Fibroblast of upper back skin (primary cell): Measurements from ENCODE around the gene PRAC1.
A peak's percentile ranks its signal among the peaks of the same experiment; 100 is the strongest.
"Not testable (repeated sequence)": the region's sequence is repeated elsewhere in the genome, so short reads cannot be mapped to it uniquely, and the experiment has no call there.

Source experiments
- DNase-seq: peaks from one replicate; pipeline ENCODE4 v3.0.0-alpha.2; 2013

PRAC1 gene

DNA sequence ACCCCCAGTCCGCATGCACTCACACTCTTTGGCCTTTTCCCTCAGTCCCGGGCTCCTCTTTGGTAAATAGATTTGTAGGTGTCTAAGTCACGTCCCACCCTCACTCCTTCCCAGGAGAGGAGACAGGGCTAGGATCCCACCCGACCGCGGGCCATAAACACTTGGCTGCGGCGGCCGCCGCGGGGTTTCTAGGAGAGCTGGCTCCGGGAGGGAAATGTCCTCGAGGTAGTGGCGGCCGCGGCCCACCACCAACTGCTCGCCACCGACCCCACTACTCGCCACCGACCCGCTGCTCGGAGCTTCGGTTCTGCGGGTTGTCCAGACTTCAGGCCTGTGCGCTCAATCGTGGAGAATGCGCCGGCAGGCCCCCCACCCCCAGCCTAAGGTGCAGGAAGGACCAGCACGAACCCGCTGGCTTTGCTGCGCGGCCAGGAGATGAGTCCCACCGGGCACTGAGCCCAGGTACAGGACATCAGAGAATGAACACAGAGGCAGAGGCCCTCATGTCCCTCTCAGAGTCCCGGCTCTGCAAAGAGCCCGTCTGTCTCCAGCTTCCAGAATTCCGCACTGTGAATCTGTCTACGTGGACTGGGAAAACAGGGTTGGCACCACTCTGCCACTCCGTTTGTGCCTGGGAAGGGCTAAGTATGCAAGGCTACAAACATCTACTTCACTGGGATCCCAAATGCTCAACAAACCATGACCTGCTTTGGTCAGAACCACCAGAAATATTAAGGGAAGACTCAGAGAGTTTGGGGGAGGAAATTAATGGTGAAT is 3.2 kb upstream of the PRAC1 start:
- no peak for DNase-seq

DNA sequence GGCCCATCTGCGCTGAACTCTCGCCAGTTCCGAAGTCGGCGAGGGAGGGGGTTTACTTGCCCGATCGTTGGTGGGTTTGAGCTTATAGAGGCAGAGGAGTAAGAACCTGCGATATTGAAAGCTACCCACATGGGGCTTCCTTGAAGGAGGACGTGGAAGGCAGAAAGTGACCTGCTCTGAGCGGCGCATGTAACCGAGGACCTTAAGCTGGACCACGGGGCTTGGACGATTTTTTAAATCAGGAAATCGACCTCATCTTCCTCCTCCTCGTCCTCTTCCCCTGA is 2.6 kb upstream of the PRAC1 start:
- no peak for DNase-seq

DNA sequence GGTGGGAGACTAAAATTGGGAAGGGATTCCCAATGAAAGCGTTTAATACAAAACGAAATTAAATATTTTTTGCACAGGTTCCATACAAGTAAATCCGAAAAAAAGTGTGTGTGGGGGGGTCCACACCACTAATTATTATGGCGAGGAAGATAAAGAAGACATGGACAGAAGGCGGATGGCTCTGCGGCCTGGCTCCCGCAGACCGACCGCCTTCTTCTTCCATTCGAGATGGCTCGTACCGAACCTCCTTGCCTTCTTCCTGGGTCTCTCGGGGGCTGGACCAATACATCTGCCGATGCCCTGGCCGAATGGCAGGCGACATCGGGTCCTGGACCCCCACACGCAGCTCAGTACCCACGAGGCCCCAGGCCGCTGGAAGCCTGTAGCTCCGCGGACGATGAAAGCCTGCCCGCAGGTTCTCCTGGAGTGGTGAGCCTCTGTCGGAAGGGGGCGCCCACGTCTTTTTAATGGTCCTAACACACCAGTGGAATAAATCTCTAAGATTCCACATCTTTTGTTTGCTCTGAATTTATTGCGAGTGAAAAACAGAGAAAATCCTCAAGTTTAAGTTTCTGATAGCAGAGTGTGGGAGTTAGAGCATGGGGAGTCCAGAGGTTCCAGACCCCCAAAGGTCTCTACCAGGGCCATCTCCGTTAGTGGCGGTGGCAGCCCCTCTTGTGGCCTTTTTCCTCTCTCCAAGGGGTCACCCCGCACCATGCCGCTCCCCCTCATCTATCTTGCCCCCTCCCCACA is 2.1 kb upstream of the PRAC1 start:
- DNase-seq = peak; percentile 74

DNA sequence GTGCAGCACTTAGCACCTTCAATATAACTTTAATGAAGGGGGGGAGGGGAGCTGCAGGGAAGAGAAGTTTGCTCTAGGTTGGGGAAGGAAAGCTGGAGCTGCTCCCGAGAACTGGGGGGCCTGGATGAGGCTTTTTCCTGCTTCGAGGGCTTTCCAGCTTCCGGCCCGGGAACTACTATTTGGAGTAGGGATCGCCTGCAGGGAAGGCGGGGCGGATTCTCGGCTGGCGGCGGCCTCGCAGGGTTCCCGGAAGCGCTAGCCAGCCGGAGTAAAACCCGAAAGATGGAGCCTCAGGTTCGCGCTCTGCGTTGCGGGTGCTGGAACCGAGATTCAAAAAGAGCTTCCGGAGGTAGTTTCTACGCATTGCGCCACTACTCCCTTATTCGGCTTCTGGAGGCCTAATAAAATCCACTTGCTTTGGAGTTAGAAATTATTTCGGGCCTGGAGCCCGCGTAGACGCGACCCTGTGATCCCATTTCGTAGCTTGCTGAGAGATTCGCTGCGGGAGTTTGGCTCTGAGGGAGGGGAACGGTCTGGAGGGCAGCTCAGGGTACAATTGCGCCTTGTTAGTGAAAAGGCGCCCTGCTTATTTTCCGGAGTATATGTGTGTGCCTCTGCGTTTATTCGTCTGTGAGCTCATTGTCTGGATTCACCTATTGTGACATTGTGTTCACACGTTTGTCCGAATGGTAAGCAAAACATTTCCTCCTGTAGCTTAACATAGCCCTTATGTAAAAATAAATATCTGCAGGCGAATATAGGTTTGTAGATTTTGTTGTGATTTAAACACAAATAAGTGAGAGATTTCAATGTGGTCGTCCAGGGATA is 1.3 kb upstream of the PRAC1 start:
- DNase-seq = no peak

DNA sequence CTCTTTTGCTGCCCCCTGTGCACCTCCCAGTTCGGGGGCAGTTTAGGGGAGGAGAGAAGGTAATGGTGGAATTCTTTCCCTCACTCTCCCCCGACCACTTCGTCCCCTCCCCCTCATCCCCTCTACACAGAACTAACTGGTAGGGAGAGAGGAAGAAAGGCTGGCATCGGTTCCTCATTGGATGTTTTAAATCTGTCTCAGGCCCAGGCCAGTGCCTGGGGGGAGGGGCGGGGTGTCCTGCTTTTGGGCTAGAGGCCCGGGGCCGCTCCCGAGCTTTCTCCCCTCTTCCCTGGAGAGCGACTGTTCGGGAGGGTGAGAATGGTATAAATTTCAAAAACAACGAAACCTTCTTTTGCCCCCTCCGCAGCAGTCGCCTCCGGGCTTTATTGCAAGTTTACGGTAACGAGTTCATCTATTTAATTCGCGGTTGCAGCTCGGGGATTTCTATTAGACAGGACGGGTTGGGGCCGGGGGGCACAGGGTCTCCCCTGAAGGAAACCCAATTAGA is 651 bp upstream of the PRAC1 start, which contains the start of gene PRAC2:
TSS of gene PRAC2 (plus strand) at position 271 of the 508 bp plus-strand sequence. CDS start 1,226 bp downstream, outside the sequence.
- DNase-seq = no peak

DNA sequence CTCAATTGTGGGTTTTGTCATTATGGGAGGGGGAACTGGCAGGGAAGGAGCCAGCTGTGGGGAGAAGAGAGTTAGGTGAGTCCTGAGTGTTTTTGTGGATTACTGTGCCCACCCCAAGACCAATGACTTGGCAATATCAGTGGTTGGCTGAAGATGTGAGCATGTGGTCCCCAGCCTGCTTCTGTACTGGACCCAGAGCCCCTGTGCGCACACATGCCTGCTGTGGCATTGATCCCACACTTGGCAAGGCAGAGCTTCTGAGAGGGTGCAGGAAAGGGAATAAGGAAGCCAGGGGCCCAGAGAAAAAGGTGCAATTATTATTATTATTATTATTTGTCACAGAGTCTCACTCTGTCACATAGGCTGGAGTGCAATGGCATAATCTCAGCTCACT is 1.3 kb downstream of the PRAC1 start:
- DNase-seq = no peak

DNA sequence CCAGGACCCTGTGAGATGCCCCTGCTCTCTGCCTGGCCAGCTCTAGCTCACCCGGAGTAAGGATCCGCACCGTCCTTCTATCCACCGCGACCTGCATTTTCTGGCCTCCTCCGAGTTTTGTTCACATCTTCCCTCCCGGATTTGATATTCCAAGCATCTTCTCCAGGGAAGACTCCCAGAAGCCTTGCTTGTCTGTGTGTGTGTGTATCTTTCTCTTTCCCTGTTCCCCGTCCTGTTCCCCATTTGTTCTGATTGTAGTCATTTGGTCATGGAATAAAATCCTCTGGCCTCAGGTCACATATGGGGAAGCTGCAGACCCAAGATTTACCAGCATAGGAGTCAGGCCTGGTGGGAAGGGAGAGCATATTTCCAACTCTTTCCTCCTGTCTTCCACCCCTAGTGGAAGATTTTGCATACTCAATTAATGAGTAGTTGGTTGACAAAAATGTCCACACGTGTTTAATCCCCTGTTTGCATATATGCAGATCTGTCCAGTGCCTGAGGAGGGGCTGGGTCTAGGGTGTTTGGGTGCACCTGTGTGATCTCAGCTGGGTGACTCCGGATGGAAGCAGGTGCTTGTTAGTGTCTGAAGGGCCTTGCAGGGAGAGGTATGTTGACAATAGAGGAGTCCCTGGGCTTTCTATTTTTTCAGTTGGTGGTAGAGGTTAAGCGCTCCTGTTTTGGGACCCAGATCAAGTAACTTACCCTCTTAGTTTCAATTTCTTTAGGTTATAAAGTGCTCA is 1.9 kb downstream of the PRAC1 start:
- no peak for DNase-seq

DNA sequence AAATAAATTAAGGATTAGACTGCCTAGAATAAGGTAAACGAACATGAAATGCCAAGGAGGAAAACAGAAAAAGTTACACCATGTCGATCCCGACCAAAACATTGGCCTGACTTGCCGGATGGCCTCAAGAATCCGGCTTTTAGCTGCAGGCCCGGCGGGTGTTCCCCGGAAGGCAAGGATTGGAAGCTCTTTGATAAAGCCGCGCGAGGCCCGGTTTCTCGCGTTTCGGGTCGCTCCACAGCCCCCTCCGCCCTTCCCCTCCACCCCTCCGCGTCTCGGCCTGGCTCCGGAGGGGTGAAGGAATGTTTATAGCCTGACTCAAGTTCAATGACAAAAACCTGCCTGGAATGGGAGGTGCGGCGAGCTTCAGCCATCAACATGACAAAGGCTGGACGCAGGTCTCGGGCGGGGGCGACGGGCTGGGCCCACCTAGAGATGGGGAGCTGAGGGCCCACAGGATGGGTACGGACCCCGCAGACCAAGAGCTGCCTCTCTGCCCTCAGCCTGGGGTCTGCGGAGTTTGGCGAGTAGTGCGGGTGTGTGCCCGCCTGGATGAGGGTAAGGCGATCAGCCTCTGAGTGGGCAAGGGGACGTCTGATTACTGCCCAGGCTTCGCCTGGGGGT is 2.6 kb downstream of the PRAC1 start:
- DNase-seq = no peak

DNA sequence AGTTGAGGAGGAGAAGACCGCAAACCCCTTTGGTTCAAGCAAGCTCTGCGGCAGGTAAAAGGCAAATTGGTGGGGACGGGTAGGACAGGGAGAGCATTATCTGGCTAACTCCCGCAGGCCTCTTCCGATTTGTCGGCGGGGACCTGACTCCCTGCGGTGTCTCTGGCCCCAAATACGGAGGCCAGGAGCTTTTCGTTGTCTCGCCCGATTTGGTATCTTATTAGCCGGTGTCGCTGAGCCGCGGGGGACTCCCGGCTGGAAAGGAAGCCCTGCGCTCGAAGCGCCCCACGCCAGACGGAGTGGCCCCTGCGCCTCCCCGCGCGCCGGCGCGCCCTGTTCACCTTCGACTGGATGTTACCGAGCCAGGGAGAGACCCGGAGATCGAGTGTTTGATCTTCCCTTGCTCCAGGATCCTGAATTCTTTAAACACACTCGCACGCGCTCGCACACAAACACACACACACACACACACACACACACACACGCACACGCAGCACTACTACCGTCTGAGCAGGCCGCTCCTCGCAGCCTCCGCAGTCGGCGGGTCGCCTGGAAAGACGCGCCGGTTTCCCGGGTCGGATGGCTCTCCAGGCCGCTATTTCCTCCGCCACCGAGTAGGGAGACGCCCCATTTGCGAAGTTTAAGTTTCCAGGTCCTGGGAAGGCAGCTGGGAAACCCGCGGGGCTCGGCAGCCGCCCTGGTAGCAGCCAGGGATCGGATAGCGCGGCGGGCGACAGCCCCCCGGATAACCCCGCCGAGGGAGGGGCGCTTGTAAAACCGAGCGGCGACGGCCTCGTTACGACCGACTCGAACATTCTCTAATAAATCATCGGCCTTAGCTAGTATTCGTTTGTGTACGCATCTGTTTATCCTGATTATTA is 3.3 kb downstream of the PRAC1 start:
- no peak for DNase-seq

DNA sequence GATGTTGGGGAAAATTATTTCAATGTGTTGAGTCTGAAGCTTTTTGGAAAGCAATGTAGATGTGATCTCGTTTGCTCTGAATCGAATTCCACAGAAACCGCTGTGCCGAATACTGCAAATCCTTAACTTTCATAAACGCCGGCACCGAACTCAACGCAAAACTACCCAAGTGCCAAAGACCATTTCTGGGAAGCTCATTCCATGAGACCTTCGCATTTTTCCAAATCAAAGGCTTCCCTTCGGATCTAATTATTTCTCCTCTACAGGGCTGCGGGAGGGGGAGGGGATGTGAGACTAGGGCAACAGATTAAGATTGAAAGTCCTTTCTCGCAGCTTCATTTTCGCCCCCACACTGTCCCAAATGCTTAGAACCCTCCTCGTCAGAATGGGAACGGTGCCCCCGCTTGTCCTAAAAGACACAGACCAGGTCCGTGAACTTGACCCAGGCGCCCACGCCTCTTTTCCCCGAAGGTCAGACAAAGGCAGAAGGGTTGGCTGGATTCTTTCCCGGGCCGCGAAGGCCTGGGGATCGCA is 4.0 kb downstream of the PRAC1 start:
- peak; percentile 5 for DNase-seq

DNA sequence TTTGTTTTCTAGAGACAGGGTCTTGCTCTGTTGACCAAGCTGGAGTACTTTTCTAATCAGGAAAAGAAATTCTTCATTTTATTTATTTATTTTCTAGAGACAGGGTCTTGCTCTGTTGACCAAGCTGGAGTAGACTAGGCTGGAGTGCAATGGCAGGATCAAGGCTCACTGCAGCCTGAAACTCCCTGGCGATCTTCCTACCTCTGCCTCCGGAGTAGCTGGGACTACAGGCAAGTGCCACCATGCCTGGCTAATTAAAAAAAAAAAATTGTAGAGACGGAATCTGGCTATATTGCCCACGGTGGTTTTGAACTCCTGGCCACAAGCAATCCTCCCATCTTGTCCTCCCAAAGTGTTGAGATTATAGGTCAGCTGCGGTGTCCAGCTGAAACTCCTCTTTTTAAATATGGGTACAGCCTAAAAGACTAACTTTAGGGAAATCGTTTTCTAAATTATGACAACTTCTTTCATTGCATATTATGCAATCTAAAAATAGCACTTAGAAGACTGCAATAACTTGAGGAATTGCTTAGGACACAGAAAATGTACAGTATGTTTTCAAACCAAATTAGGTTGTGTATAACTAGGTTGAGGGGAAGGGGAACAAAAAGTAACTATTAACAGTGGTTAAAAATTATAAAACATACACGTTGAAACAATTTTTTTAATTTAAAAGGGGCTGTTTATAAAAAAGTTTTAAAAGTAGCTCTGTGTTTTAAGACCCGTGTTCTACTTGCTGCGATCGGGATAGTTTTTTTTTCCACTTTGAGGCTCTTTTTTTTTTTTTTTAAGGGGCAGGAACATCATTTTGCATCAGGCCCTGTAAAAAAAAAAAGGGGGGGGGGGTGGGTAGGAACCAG is 4.7 kb downstream of the PRAC1 start:
- no peak for DNase-seq

DNA sequence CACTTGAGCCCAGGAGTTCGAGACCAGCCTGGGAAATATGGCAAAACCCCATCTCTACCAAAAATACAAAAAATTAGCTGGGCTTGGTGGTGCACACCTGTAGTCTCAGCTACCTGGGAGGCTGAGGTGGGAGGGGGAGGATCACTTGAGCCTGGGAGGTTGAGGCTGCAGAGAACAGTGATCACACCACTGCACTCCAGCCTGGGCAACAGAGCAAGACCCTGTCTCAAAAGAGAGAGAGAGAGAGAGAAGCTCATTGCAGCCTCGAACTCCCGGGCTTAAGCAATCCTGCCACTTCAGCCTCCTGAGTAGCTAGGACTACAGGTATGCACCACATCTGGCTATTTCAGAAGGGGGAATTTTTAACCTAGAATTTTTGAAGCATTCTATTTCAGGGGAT is 5.8 kb downstream of the PRAC1 start:
- DNase-seq = not testable (repeated sequence)

DNA sequence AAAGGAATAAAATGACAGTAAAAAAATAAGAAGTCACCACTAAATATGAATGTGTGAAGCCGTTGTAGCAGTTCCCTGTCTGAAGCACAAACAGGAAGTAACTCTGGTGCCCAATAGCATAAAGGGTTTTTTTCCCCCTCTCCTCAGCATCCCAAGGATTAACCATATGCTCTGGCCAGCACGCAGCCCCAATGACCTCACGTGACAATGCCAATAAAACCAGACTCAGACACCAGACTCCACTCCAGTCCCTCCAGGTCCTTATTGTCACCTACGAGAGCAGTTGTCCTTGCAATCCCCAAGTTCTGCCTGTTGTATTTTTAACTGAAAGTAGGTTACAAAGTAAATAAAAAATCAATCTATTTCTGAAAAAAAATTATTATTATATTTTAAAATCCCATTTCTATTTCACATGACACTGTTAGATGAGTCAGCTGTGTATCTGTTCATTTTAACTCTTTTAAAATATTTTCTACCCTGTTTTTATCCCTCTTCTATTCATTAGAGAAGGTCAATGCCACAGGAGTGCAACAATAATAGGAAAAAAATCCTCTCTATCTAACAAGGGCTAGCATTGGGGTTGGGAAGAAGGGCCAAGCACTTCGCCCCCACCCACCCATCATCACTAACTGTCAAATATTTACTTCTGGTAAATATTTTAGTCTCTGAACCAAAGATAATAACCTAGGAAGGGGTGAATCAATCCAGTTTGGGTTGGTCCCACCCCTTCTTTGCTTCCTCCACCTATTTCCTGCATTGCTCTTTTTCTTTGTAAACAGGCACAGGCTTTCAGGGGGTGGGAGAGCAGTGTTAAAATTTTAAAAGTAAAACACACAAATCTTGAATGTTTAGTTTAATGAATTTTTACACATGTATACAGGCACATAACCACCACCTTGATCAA is 6.6 kb downstream of the PRAC1 start:
- no peak for DNase-seq

DNA sequence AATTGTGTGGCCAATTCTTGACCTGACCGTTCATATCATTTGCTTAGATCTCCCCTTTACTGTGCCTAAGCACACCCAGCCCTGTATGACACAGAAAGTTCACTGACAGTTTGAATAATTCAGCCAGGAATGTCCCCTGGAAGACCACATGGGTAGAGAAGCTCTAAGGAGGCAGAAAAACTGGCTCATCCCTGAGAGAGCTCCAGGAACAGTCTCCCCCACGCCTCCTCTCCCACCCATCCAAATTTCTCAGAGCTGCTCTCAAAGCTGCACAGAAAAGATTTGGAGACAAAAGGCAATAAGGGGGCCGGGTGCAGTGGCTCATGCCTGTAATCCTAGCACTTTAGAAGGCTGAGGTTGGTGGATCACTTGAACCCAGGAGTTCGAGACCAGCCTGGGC is 11.2 kb downstream of the PRAC1 start:
- DNase-seq = no peak

DNA sequence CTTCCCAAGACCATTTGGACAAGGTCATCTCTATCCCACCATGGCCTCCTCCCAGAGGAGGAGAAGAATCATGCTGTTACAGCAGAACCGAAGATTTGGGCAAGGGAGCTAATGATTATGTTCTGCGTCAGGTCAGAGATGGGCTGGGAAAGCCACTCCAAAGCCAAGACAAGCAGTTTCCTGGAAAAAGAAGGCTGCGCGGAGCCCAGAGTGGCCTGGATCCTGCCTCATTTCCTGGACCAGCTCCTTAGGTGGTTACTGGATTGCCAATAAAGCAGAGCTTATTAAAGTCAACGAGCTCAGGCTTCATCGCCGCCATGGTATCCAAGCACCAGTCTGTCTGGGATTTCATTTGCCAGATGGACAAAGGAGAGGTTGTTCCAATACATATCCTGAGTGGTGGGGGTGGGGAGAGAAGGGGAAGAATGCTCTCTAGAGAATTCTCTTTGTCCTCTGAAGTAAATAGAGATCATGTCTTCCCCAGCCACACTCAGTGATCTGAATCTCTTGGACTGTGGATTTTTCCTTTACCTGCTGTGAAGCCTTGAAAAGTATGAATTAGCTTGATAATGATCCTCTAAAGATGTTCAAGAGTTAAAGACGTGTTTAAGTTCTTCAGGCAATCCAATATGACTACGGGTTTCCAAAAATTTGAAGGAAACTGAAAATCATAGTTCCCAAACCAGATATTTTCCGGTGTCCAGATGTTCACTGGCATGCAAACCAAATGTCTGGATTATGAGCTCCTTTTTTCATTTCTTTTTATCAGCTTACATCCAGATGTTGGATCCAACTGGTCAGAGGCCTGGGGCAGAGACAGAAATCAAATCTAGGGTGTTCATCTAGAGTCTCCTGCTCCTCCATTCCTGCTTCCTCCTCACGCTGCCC is 17.7 kb downstream of the PRAC1 start:
- no peak for DNase-seq

DNA sequence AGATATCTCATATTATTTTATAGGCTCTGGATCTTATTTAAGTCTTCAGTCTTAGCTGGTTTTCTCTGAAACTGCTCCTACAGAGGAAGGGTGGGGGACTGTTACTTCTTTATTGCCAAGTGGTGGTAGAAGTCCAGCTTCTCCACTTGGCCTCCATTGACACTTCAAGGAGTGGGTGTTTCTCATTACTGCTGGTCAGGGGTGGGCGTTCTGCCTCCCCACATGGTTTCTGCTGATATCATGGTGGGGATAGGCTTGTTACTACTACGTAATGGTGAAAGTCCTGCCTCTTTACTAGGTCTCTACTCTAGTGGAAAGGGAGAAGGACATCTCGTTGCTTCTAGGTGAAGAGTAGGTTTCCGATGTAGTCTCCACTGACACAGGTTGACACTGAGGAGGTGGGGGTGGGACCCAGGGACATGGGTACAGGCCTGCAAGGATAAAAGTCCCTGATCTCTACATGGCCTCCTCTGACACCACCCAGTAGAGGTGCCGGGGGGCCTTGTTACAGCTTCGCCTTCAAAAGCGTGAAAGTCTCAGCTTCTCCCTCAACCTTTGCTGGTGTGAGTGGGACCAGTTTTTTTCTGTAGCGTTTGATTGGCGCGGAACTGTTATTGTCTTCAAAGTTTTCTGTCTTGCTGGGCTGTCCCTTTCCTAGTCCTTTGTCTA is 20.3 kb downstream of the PRAC1 start:
- no peak for DNase-seq

DNA sequence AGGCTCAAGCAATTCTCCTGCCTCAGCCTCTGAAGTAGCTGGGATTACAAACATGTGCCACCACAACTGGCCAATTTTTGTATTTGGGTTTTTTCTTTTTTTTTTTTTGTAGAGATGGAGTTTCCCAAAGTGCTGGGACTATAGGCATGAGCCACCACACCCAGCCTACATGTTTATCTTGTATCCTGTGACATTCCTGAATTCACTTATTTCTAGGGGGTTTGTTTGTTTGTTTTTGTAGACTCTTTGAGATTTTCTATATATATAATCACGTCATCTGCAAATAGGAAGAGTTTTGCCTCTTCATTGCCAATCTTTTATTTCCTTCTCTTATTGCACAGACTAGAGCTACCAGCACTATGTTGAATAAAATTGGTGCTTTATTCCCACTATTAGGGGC is 29.1 kb downstream of the PRAC1 start:
- DNase-seq = no peak
